Right lung (tissue), 5 donors: ENCODE data around the gene TUBG2. TPM values are rescaled to one million over a fixed set of nuclear protein-coding genes. Genes with fewer than 3 reads are reported as not detected.
"Not testable (repeated sequence)": the region's sequence is repeated elsewhere in the genome, so short reads cannot be mapped to it uniquely, and the experiment has no call there.

Source experiments
- DNase-seq, 2 donors: peaks; one replicate each; pipeline ENCODE4 v3.0.0-alpha.2; 2013
- polyA plus RNA-seq, 5 donors: library from polyadenylated mRNA; unstranded; fragments of 120-200 nt; gene quantifications; one replicate each; pipeline versions ENCODE4 v1.2.1 to v1.2.3, GENCODE V29; 2013; ENCODE audit warnings: inconsistent platforms in 1 of 5, low replicate concordance in 1 of 5; ENCODE audit not compliant: insufficient read length in 5 of 5, insufficient read depth in 1 of 5

The TUBG2 gene
- polyA plus RNA-seq, 5 donors = 25.6 to 44.0 (median 30.0) TPM

DNA sequence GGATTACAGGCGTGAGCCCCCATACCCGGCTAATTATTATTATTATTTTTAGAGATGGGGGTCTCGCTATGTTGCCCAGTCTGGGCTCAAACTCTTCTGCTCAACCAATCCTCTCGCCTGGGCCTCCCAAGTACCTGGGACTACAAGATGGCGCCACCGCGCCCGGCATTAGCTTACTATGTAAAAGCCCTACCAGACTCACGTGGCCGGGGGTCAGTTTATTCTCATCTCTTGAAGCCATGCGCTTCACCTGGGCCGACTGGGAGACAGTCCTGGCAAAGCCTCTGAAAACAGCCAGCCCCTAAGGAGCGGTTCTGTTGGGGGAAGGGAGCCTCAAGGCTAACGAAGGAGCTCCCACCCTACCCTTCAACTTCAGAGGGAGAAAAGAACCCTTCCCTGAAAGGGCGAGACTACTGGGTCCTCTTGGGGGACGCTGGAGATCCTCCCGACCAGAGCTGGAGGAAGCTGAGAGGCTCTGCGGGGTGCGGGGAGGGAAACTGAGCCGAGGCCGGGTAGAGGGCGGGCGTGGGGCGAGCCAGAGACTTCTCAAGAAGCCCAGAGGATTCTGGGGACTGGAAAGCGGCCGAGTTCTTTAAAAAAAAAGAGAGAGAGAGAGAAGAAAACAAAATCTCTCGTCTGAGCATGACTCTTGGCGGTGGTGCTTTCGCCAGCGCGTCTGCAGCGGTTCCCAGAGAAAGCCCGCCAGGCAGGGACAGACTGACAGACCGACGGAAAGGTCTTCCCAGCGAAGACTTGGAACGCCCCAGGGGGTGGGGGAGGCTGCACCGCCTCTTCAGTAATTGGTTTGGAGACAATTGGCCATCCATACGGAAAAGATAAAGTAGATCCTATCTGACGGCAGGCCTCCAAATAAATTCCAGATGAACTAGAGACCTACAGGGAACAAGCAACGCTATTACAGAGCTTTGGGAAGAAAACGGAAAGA is 5.6 kb upstream of the TUBG2 start:
- DNase-seq = peak; percentile 77 to 86

DNA sequence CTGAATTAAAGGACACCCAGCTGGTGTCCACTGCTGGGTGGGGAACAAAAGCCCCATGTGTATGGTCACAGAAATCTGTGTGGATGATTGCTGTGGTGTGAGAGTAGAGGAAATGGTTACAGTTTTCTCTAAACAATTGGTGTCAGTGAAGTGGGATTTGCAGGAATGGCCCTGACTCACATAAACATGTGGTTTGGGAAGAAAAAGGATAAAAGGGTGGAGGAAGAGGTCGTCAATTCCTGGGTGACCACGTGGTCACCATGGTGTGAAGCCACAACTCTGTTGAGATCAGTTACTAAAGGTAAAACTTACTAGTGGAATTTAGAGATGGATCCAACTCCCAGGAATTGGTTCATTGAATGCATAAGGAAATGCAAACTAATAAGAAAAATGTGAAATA is 3.6 kb upstream of the TUBG2 start:
- DNase-seq = no peak

DNA sequence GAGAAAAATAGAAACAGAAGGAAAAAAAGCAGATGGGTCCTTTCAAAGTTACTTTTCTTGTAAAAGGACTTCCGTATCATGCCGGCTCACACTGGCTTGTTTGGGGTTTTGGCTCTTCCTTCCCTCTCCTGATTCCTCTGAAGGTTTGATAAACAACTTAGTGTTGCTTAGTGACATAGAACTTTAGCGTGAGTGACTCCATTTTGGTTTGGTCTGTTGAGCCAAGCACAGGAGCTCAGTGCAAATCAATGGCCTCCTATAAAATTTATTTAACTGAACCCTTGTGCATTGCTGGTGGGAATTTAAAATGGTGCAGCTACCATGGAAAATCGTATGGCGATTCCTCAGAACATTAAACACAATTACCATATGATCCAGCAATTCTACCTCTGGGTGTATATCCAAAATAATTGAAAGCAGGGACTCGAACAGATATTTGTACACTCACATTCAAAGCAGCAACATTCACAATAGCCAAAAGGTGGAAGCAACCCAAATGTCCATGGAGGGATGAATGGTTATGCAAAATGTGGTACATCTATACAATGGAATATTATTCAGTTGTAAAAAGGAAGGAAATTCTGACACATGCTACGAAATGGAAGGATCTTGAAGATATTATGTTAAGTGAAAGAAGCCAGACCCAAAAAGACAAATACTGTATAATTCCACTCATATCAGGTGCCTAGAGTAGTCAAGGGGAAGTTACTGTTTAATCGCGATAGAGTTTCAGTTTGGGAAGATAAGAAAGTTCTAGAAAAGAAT is 1.1 kb upstream of the TUBG2 start:
- DNase-seq = no peak

DNA sequence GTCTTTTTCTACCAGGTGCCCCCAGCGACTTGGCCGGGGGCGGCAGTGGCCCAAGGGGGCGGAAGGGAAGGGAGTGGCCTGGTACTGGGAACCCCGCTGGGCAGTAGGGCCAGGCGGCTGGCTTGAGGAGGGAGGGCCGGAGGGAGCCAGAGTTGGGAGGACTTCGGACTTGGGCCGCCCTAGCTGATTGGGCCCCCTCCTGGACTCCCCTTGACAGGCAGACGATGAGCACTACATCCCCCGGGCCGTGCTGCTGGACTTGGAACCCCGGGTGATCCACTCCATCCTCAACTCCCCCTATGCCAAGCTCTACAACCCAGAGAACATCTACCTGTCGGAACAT is 819 bp downstream of the TUBG2 start:
- not testable (repeated sequence) for DNase-seq

DNA sequence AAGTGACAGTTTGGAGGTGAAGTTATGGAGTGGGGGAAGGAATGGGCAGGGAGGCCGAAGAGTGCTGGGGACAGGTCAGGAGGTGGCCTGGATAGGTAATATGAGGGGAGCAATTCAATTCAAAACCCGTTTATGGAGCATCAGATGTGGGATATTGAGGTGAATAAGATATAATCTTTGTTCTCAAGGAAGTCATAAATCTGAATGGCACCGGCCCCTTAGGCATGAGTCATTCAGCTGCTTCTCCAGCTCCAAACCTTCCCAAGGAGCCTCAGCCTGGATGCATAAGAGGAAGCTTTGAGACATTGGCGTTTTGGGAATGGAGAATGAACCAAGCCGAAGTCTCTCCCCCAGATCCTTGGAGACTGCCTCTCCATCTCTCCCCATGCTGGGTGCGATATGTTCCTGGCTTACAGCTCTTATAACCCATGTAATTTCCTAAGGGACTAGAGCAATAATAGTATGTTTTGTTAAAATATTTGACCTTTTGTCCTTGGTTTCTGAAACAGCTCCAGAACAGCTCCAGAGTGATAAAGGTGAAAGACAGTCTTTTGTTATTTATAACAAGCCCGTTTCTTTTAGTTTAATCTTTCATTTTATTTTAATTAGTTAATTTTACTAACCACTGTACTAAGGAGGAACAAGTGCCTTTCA is 1.7 kb downstream of the TUBG2 start:
- DNase-seq = no peak

DNA sequence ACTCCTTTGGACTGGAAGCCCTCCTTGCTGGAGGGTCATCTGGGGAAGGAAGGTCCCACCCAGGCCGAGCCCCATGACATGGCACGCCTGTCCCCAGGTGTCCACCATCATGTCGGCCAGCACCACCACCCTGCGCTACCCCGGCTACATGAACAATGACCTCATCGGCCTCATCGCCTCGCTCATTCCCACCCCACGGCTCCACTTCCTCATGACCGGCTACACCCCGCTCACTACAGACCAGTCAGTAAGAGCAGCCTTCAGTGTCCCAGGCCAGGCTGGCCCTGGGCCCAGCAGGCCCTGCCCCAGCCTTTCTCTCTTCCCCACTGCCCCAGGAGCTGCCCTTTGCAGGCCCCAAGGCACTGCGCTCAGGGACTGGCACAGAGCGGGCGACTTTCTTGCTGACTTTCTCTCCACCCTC is 6.5 kb downstream of the TUBG2 start:
- DNase-seq = no peak

DNA sequence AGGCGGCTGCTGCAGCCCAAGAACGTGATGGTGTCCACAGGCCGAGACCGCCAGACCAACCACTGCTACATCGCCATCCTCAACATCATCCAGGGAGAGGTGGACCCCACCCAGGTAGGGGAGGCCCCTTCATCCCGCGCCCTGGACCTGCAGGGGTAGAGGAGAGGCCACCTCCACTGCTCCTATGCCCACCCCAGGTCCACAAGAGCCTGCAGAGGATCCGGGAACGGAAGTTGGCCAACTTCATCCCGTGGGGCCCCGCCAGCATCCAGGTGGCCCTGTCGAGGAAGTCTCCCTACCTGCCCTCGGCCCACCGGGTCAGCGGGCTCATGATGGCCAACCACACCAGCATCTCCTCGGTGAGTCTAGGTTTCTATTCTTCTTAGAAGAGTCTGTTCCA is 7.0 kb downstream of the TUBG2 start:
- DNase-seq = not testable (repeated sequence)

DNA sequence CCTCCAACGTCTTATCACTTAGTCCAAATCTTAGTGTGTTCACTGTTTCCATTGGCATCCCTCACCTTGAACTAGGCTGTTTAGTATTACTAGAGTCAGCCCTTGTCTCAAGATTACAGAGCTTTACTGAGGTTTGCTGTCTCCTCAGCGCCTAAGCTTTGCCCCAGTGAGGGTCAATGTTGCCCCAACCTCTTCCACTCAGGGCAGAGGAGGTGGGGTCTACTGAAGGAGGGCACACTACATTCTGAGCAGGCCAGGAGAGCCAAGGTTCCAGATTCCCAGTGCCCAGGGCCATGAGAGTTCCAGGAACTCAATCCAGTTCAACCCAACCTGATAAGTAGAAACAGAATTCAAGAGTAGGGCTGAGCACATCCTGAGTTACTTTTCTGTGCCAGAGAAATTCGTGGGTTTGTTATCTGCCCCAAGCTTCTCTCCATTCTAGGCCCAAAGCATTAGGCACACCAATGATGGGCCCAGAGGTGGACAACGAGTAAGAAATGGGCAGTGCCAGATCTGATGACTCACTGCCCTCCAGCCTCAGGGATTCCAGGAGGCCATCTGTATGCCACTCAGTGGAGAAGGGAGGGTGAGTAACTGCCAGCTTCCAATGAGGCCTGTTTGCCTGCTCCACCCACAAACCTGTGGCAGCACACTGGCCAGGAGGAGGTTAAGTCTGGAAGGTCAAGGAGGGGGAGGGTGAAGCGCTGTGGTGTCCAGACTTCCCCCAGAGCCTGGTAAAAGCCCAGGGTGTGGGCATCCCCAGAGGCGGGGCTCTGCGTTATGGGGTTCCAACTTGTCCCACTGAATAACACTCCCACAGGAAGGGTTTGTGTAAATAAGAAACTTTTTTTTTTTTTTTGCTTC is 8.2 kb downstream of the TUBG2 start:
- no peak for DNase-seq

DNA sequence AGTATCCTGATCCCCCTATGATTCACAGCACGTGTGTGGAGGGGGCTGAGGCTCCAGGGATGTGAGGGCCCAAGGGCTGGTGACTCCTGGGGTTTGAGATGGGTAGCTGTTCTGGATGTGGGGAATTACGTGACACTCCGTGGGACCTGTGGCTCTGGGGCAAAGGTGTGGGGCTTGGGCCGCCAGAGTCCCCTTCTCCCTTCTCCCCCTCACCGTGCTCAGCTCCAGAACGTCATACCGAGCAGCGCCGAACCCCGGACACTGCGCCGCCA is 10.6 kb downstream of the TUBG2 start:
- DNase-seq = no peak

DNA sequence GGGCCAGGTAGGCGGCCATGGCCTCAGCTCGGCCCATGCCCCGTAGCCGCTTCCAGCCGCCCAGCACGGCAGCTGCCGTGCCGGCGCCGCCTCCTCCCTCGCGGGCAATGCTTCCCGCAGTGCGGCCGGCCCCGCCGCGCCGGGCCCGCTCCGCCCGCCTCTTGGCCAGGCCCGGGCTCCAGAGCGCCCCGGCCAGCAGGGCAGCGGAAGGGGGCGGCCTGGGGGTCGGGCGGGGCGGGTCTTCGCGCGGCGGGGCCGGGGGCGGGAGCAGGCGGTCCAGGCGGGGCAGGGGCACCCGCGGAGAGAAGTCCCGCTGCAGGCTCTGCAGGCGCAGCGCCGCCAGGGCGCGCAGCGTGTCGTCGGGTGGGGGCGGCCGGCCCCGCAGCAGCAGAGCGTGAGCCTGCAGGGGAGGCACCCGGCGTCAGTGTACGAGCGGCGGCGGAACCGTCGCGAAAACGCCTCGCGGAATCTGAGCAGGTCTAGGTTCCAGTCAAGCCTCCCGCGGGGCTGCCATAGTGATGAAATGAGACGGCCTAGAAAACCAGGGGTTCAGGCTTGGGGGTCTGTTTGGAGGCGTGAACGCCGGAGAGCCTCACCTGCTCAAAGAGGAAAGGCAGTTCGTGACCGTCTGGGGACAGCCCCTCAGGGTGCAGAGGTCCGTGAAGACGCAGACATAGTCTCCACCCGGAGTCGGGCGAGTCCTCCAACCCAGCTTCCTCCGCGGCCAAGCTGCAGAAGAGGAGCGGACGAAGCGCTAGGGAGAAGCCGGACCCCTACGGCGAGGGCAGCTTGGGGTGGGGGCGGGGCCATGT is 11.1 kb downstream of the TUBG2 start:
- no peak for DNase-seq

DNA sequence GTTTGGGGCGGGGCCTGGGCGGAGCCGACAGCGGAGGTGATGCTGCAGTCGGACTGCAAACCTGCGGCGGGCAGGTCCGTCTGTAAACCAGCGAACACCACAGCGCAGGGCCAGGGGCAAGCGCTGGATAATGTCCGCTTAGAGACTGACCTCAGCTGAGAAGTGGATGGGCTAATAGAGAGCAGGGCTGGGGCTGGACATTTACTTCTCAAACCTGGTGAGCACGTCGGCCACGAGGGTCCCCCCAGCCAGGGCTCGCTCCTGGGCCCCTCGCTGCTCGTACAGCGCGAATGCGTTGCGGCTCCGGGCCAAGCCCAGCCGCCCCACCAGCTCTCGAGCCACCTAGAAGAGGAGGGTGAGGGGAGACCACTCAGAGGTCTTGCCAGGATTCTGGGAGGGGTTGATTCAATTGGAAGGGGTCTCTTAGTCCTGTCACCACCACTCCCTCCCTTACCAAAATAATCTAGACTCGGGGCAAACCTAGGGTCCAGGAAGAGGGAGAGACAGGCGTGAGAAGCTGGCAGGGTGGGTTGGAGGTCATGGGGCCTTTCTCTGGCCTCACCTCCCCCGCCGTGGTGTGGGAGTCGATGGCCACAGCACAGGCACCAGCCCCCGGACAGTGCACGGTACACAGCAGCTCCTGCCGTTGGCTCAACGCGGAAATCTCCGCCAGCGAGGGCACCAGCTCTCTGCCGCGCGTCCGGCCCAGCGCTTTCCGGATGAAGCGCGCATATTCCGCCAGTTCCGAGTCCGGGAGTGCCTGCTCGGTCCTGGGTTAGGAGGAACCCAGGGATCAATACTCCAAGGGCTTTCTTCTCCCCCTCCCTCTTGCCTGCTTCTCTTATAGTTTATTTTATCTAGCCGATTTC is 11.9 kb downstream of the TUBG2 start:
- no peak for DNase-seq

DNA sequence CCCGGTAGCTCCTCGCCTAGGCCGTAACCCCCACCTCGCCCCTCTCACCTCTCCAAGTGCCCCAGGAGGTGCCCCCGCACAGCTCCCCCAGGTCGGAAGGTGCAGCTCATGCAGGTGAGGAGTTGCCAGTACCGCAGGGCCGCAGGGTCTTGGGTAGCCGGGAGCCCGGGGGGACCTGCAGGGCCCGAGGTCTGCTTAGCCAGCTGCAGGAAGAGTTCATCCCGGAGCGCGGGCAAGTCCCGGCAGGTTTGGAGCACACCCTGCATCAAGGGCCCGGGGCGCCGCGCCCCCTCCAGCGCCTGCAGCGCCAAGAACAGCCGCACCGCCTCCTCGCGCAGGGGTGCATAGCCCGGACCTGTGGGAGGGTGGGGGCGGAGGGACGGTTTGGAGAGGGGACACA is 13.0 kb downstream of the TUBG2 start:
- DNase-seq = no peak

DNA sequence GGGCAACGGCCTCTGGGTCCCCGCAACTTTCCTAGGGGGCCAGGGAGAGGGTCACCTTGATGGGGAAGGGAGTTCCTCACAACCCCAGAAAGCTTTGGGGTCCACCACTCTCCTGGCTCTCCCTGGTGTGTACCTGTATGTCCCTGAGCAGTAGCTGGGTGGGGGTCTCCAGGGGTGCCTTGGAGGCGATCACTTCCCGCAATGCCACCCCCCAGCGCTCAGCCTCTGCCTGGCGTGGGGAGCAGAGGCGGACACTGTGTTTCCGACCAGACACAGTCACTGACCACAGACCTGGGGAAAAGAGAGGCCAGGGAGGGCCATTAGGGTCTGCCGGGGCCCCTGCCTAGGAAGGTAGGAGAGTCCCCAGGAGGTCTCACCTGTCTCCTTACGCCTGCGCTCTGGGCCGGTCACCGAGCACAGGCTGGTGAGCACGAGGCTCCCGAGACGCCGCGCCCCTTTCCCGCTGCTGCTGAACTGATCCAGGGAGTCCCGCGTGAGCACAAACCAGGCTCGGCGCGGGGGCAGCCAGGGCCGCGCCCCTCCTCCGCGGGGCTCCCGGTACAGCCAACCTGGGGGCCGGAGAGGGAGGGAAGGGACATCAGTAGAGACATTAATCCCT is 14.3 kb downstream of the TUBG2 start:
- DNase-seq = no peak

DNA sequence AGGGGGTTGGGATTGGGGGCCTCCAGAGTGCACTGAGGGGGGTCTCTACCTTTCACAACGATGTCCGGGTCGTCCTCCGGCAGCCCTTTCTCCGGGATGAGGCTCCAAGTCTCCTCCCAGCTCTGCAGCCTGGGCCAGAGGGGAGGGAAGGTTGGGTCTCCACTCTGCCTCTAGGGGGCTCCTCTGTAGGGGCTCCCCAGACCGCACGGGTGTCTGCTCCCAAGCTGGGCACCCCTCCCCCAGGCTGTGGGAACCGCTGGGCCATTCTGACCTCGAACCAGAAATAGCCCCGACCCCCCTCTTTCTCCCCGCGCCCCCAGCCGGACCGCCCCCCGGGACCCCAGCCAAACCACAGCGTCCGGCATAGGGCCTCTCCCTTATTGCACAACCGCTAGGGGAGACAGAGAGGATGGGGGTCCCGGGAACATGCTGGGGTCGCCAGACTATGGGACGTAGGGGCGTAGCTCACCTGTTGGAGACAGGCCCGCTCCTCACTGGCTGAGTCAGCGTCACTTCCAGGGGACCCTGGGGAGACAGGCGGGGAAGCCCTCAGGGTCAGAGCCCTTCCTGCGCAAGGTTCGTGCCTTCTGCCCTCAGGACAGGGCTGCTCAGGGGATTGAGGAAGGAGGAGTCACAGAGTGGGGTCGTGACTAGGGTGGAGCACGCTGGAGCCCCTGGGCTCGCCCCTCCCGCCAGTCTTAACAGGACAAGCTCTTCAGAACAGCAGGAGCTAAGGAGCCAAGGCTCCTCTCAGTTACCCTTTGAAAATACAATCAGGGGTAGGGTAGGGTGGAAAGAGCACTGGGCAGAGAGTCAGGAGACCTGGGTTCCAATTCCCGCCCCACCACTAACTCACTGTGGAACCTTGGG is 15.0 kb downstream of the TUBG2 start:
- peak; percentile 55 to 62 for DNase-seq

DNA sequence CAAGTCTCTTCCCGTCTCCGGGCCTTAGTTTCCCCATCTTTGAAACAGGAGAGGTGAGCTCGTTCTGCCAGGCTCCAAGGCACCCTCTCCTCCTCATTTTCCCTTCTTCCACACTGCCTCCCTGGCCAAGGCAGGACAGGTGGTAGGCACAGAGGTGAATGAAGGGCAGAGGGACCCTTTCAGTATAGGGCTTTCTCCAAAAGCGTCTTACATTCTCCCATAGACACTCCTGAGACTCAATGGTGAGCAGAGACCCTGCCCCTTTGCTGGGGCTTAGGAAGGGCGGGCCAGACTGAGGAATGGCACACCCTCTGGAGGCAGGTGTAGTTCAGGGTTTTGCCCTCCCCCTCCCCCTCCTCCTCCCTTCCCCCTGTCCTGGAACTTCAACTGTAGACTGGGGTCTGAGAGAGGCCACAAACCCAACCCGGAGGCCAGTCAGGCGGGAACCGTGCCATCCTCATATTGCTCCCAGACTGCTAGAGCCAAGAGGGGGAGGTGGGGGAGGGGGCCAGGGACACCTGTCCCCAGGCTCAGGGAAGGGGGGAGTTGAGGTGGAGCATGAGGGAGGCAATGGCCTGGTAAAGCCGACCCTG is 15.8 kb downstream of the TUBG2 start:
- DNase-seq = no peak

DNA sequence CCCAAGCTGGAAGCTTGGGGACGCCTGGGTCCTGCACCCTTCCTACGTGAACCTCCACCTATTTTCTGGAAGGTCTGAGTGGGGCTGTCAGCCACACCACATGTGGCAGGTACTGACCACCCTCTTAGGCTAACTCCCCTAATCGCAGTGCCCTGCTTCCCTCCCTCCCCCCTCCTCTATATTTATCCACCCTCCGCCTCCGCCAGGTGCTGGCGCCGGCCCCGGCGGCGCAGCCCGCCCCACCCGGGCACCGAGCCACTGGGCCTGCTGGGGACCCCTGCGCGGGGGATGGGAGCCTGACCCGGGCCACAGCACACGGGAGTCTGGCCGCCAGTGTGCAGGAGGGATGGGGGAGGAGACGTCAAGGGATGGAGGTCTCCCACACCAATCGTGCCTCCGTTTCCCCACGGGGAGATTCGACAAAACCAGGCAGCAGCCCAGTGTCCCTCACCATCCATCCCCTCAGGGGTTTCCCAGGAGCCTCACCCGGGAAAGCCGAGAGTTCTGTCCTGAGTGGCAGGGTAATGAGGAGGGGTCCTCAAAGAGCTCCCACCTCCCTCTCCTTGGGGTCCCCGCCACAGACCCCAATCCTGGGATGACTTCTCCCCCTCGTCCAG is 16.4 kb downstream of the TUBG2 start:
- DNase-seq = no peak

DNA sequence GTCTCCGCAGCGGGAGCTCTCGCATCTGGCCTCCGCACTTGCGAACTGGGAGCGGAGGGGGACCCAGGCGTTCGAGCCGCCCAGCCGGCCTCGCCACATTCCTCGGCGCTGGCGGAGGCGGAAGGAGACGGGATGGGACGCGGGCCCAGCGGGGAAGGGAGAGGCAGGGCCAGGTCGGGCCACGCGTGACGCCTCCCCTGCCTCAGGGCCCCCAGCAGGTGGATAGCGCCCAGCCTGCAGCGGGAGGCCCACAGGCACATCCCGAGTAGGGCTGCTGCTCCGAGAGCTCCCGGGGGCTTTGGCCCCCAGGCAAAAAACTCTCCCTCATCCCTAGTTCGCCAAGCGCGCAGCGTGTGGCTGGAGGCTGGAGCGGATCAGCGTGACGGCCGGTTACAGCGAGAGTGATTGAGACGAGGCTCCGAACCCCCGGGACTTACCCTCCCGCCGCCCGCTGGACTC is 16.9 kb downstream of the TUBG2 start:
- DNase-seq = no peak
